Osteoblast (primary cell): Measurements from ENCODE around the gene VPS16. TPM values are rescaled to one million over a fixed set of nuclear protein-coding genes. Genes with fewer than 3 reads are reported as not detected.
"Not testable (repeated sequence)": the region's sequence is repeated elsewhere in the genome, so short reads cannot be mapped to it uniquely, and the experiment has no call there.

Experiments used
- DNase-seq: peaks from one replicate; pipeline ENCODE4 v3.0.0; 2011; ENCODE audit warnings: low spot score, mixed read lengths; ENCODE audit not compliant: insufficient read length; ENCODE audit errors: missing footprints
- H2AFZ ChIP-seq: 2 replicates; pipeline ENCODE4 v1.6.0; 2011; ENCODE audit warnings: mild to moderate bottlenecking, low read length
- H3K27ac ChIP-seq: 2 replicates; pipeline ENCODE4 v1.5.1; 2011; ENCODE audit warnings: mild to moderate bottlenecking, low read depth, low read length, moderate library complexity
- H3K27me3 ChIP-seq: 2 replicates; pipeline ENCODE4 v1.6.0; 2012; ENCODE audit warnings: mild to moderate bottlenecking, control low read depth, inconsistent platforms, low read length, moderate library complexity; ENCODE audit not compliant: insufficient read depth
- H3K36me3 ChIP-seq: 2 replicates; pipeline ENCODE4 v1.5.1; 2011; ENCODE audit warnings: mild to moderate bottlenecking, low read length, control low read depth, moderate library complexity; ENCODE audit not compliant: insufficient read depth
- H3K4me1 ChIP-seq: 2 replicates; pipeline ENCODE4 v1.5.1; 2011; ENCODE audit warnings: mild to moderate bottlenecking, low read length, control low read depth, moderate library complexity; ENCODE audit not compliant: insufficient read depth
- H3K4me2 ChIP-seq: 2 replicates; pipeline ENCODE4 v1.6.0; 2011; ENCODE audit warnings: mild to moderate bottlenecking, low read length; ENCODE audit not compliant: insufficient read depth
- H3K4me3 ChIP-seq: fragments of 200-600 bp; sonication (generic); 3 replicates; pipeline ENCODE4 v1.5.1; 2012; ENCODE audit warnings: mild to moderate bottlenecking, low read length, inconsistent platforms; ENCODE audit not compliant: insufficient read depth
- H3K79me2 ChIP-seq: 2 replicates; pipeline ENCODE4 v1.6.0; 2012; ENCODE audit warnings: mild to moderate bottlenecking, low read length, control low read depth, inconsistent platforms; ENCODE audit not compliant: insufficient read depth
- H3K9me3 ChIP-seq: 2 replicates; pipeline ENCODE4 v1.5.1; 2011; ENCODE audit warnings: low read depth, low read length, control low read depth
- H4K20me1 ChIP-seq: 2 replicates; pipeline ENCODE4 v1.6.0; 2012; ENCODE audit warnings: mild to moderate bottlenecking, low read length, control low read depth; ENCODE audit not compliant: insufficient read depth
- CTCF ChIP-seq: IDR thresholded peaks from 2 replicates; pipeline ENCODE4 v1.5.1; 2011; ENCODE audit warnings: mild to moderate bottlenecking, low read depth, low read length, moderate library complexity; ENCODE audit errors: extremely low read depth
- total RNA-seq: library from RNA; depleted of rRNA; stranded (reverse); fragments of >200 nt; gene quantifications from 2 replicates; pipeline ENCODE4 v1.2.3, GENCODE V29; 2012

The VPS16 gene
- total RNA-seq, 1 donor = 36.2 TPM

GRCh38 chr20:2807019-2807418 is 33.5 kb upstream of the VPS16 start:
- no peak overlapping the region for H2AFZ ChIP-seq
- H3K27ac ChIP-seq = no peak overlapping the region
- no peaks in the 10 kb centered on the region for H3K36me3 ChIP-seq
- no peaks in the 10 kb centered on the region for H3K79me2 ChIP-seq
- peaks cover under 1% of the 10 kb centered on the region for H3K9me3 ChIP-seq
- no peak for TF ChIP-seq CTCF
- H3K27me3 ChIP-seq = peaks cover 55% of the 10 kb centered on the region
- DNase-seq = no peak
- H3K4me2 ChIP-seq = no peak overlapping the region
- H4K20me1 ChIP-seq = no peaks in the 10 kb centered on the region
- no peak overlapping the region for H3K4me3 ChIP-seq
- H3K4me1 ChIP-seq = peaks cover 4% of the 10 kb centered on the region

GRCh38 chr20:2807929-2808328 is 32.6 kb upstream of the VPS16 start:
- not testable (repeated sequence) for H3K4me1 ChIP-seq, H3K27ac ChIP-seq, H3K4me2 ChIP-seq, H2AFZ ChIP-seq, DNase-seq, H3K36me3 ChIP-seq, H3K9me3 ChIP-seq, H3K4me3 ChIP-seq, H3K79me2 ChIP-seq, H4K20me1 ChIP-seq
- H3K27me3 ChIP-seq = peaks cover 46% of the 10 kb centered on the region

GRCh38 chr20:2809690-2810089 is 30.9 kb upstream of the VPS16 start:
- DNase-seq = no peak
- Histone ChIP-seq H4K20me1 (no peaks in the 10 kb centered on the region), H3K4me3 (no peak overlapping the region), H3K9me3 (peaks cover 9% of the 10 kb centered on the region), H3K36me3 (no peaks in the 10 kb centered on the region), H3K79me2 (no peaks in the 10 kb centered on the region), H3K27me3 (peaks cover 29% of the 10 kb centered on the region), H3K4me2 (no peak overlapping the region), H2AFZ (no peak overlapping the region), H3K27ac (no peak overlapping the region), H3K4me1 (peaks cover 16% of the 10 kb centered on the region)
- no peak for TF ChIP-seq CTCF

- H3K4me3 ChIP-seq = no peak overlapping the region
- H3K4me2 ChIP-seq = no peak overlapping the region
- no peak for DNase-seq
- H3K4me1 ChIP-seq = peaks cover 25% of the 10 kb centered on the region
- no peaks in the 10 kb centered on the region for H4K20me1 ChIP-seq
- no peaks in the 10 kb centered on the region for H3K36me3 ChIP-seq
- no peaks in the 10 kb centered on the region for H3K79me2 ChIP-seq
- H3K27me3 ChIP-seq = peaks cover 6% of the 10 kb centered on the region
- H3K9me3 ChIP-seq = peaks cover 9% of the 10 kb centered on the region
- H3K27ac ChIP-seq = no peak overlapping the region
- no peak overlapping the region for H2AFZ ChIP-seq
- no peak for TF ChIP-seq CTCF
Observed at GRCh38 chr20:2812189-2812588, 28.4 kb upstream of the VPS16 start.
